ENCODE data around the gene MEGF11. TPM values are rescaled to one million over a fixed set of nuclear protein-coding genes. Genes with fewer than 3 reads are reported as not detected.

Gene MEGF11
- total RNA-seq, 1 donor from 2014 or later, result 0.25 TPM

GRCh38 chr15:66234798-66235197 is 18.8 kb downstream of the MEGF11 start:
- no peak for TF ChIP-seq POLR2A (IDR thresholded peaks at IDR 0.05)
- TF ChIP-seq, protein P1, sequence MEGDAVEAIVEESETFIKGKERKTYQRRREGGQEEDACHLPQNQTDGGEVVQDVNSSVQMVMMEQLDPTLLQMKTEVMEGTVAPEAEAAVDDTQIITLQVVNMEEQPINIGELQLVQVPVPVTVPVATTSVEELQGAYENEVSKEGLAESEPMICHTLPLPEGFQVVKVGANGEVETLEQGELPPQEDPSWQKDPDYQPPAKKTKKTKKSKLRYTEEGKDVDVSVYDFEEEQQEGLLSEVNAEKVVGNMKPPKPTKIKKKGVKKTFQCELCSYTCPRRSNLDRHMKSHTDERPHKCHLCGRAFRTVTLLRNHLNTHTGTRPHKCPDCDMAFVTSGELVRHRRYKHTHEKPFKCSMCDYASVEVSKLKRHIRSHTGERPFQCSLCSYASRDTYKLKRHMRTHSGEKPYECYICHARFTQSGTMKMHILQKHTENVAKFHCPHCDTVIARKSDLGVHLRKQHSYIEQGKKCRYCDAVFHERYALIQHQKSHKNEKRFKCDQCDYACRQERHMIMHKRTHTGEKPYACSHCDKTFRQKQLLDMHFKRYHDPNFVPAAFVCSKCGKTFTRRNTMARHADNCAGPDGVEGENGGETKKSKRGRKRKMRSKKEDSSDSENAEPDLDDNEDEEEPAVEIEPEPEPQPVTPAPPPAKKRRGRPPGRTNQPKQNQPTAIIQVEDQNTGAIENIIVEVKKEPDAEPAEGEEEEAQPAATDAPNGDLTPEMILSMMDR (IDR thresholded peaks at IDR 0.05), result no peak
- TF ChIP-seq POLR2AphosphoS5 (IDR thresholded peaks at IDR 0.05; ENCODE audit: insufficient read depth in 1 of 2, low read depth in 1 of 2), result no peak
- intact Hi-C loops (cut with DNase I), result loop anchor here (5.0 kb wide), 1 partner anchor 988 kb away; no protein-coding TSS in a partner anchor

GRCh38 chr15:66233487-66234415 is 19.8 kb downstream of the MEGF11 start:
- no peak for TF ChIP-seq POLR2AphosphoS5 (IDR thresholded peaks at IDR 0.05; ENCODE audit: insufficient read depth in 1 of 2, low read depth in 1 of 2)
- no peak for TF ChIP-seq POLR2A (IDR thresholded peaks at IDR 0.05)
- TF ChIP-seq, protein P1 (IDR thresholded peaks at IDR 0.05), result no peak
- H3K4me1 ChIP-seq, result no peaks in the 10 kb centered on the region
- no peak overlapping the region for H3K4me3 ChIP-seq
- H3K27ac ChIP-seq, result no peak overlapping the region
- no peaks in the 10 kb centered on the region for H3K9me3 ChIP-seq
- no peaks in the 10 kb centered on the region for H3K27me3 ChIP-seq
- no peaks in the 10 kb centered on the region for H3K36me3 ChIP-seq
- DNase-seq (ENCODE audit: extremely low spot score in 2 of 2), result no peak
- intact Hi-C loops (cut with DNase I), result loop anchor here (5.0 kb wide), 1 partner anchor 989 kb away; no protein-coding TSS in a partner anchor

More at GRCh38 chr15:66234798-66235197, 18.8 kb downstream of the MEGF11 start:
- Histone ChIP-seq H3K9me3 (no peaks in the 10 kb centered on the region), H3K4me1 (no peaks in the 10 kb centered on the region), H3K27ac (no peak overlapping the region), H3K27me3 (no peaks in the 10 kb centered on the region), H3K4me3 (no peak overlapping the region), H3K36me3 (no peaks in the 10 kb centered on the region)
- no peak for DNase-seq (ENCODE audit: extremely low spot score in 2 of 2)

- DNase-seq (ENCODE audit: extremely low spot score in 2 of 2), result no peak
- no peaks in the 10 kb centered on the region for H3K27me3 ChIP-seq
- intact Hi-C loops (cut with DNase I), result loop anchor here (5.0 kb wide), 1 partner anchor 990 kb away; no protein-coding TSS in a partner anchor
These were observed 21.3 kb downstream of the MEGF11 start for GRCh38 chr15:66232267-66232625.

DNA sequence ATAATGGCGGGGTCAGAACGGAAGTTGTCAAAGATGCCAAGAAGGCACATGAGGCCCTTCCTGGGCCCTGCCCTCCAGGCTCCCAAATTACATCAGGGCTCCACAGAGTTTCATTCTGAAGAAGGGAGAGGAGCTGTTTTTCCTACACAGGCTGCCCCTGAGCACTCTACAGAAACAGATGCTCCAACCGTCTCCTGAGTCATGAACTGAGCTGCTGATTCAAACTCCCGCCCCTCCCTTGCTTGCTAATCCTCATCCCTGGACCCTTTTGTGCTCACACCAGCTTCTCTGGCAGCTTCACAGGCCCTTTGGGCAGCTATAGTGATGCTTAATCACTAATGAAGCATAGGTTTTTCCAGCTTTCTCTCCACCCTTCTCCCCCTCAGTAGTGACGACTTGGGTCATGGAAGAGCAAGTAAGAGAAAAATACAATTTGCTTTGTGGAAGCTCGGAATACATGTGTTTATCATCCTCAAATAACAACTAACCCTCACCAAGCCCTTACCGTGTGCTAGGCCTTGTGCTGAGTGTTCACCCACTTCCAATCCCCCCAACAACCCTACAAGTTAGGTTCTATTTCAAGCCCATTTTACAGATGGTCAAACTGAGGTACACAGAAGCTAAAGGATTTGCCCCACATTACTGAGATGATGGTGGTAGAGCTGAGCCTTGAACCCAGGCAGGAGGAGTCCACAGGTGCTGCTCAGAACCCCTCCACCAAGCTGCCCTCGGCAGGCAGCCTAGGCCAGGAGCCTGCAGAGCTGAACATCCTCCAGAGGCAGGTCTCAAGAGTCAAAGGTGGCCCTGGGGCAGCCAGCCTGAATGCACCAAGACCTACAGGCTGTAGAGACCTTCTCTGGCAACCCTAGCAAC is 21.9 kb downstream of the MEGF11 start:
- intact Hi-C loops (cut with DNase I), result loop anchor here (5.0 kb wide), 1 partner anchor 991 kb away; no protein-coding TSS in a partner anchor
- TF ChIP-seq POLR2A (IDR thresholded peaks at IDR 0.05) (no peak), POLR2AphosphoS5 (IDR thresholded peaks at IDR 0.05; ENCODE audit: insufficient read depth in 1 of 2, low read depth in 1 of 2) (no peak)
- TF ChIP-seq, protein P1 (IDR thresholded peaks at IDR 0.05), result no peak
- H3K36me3 ChIP-seq, result no peaks in the 10 kb centered on the region
- no peaks in the 10 kb centered on the region for H3K9me3 ChIP-seq
- no peak for DNase-seq (ENCODE audit: extremely low spot score in 2 of 2)
- no peaks in the 10 kb centered on the region for H3K4me1 ChIP-seq
- H3K4me3 ChIP-seq, result no peak overlapping the region
- H3K27ac ChIP-seq, result no peak overlapping the region
- H3K27me3 ChIP-seq, result no peaks in the 10 kb centered on the region

More at GRCh38 chr15:66232267-66232625, 21.3 kb downstream of the MEGF11 start:
- H3K9me3 ChIP-seq, result no peaks in the 10 kb centered on the region
- TF ChIP-seq, protein P1 (IDR thresholded peaks at IDR 0.05), result no peak
- no peak for TF ChIP-seq POLR2A (IDR thresholded peaks at IDR 0.05)
- no peak for TF ChIP-seq POLR2AphosphoS5 (IDR thresholded peaks at IDR 0.05; ENCODE audit: insufficient read depth in 1 of 2, low read depth in 1 of 2)
- no peaks in the 10 kb centered on the region for H3K4me1 ChIP-seq
- no peaks in the 10 kb centered on the region for H3K36me3 ChIP-seq
- H3K4me3 ChIP-seq, result no peak overlapping the region
- H3K27ac ChIP-seq, result no peak overlapping the region
